RCC 7860 (cell line): Measurements from ENCODE around the gene GSG1L.
"Not testable (repeated sequence)": the region's sequence is repeated elsewhere in the genome, so short reads cannot be mapped to it uniquely, and the experiment has no call there.

ENCODE experiments used
- DNase-seq: peaks from one replicate; pipeline ENCODE4 v3.0.0-alpha.2; 2015; ENCODE audit warnings: low spot score
- FAIRE-seq: peaks from 2 replicates; lab custom pipeline; 2012; peaks lifted over from hg19 to GRCh38; lab: Jason Lieb, UNC

GSG1L gene

GRCh38 chr16:27747946-27748345 is 315.6 kb downstream of the GSG1L start:
- DNase-seq (no peak), FAIRE-seq (no peak)

GRCh38 chr16:27746076-27746855 is 317.2 kb downstream of the GSG1L start:
- FAIRE-seq (no peak), DNase-seq (no peak)

GRCh38 chr16:27745348-27745747 is 318.2 kb downstream of the GSG1L start:
- DNase-seq (no peak), FAIRE-seq (no peak)

GRCh38 chr16:27743963-27744362 is 319.6 kb downstream of the GSG1L start:
- FAIRE-seq (no peak), DNase-seq (no peak)

- not testable (repeated sequence) for FAIRE-seq
Observed at GRCh38 chr16:27743001-27743400, 320.5 kb downstream of the GSG1L start.

GRCh38 chr16:27742333-27742732 is 321.2 kb downstream of the GSG1L start:
- FAIRE-seq: no peak
- no peak for DNase-seq

More at GRCh38 chr16:27743001-27743400, 320.5 kb downstream of the GSG1L start:
- not testable (repeated sequence) for DNase-seq

- FAIRE-seq: no peak
- peak; percentile 60 for DNase-seq
Observed at GRCh38 chr16:27740496-27741201, 322.9 kb downstream of the GSG1L start.

GRCh38 chr16:27739606-27740357 is 323.7 kb downstream of the GSG1L start:
- DNase-seq (no peak), FAIRE-seq (no peak)

- no peak for FAIRE-seq
- DNase-seq: no peak
Observed at GRCh38 chr16:27738596-27738995, 324.9 kb downstream of the GSG1L start.
